K562 (cell line): ENCODE measurements around the gene CREG1. TPM values are rescaled to one million over a fixed set of nuclear protein-coding genes. Genes with fewer than 3 reads are reported as not detected.
A peak's percentile ranks its signal among the peaks of the same experiment; 100 is the strongest.

ENCODE experiments used
- ATAC-seq: fragments of 200-7000 bp; cut with Tn5 transposase; 3 replicates; pipeline ENCODE4 v1.9.1; 2020; ENCODE audit warnings: moderate library complexity
- BruUV-seq: library from RNA; stranded (reverse); fragments of 400-500 nt; replicated peaks from 2 replicates; lab custom pipeline; 2021; lab: Mats Ljungman, UMichigan
- CTCF ChIA-PET: fragments of 300-600 bp; formaldehyde crosslinking; extraction: SDS; loops from one replicate; lab custom pipeline; 2021; ENCODE audit warnings: low intra/inter-chr PET ratio; lab: Yijun Ruan, JAX
- POLR2A ChIA-PET: fragments of 300-600, 350-650 bp; sonication (Branson Sonifier 250); formaldehyde crosslinking; extraction: SDS; loops from one replicate; lab custom pipeline; 2021; ENCODE audit warnings: antibody characterized with exemption, inconsistent platforms; lab: Yijun Ruan, JAX
- DNase-seq, 4 experiments: peaks; one replicate each; pipeline versions ENCODE4 v3.0.0 to v3.0.0-alpha.2; 2011 to 2018; ENCODE audit warnings: low spot score in 3 of 4, mixed read lengths in 3 of 4; ENCODE audit errors: extremely low read depth in 1 of 4
- FAIRE-seq: peaks from 2 replicates; lab custom pipeline; 2011; peaks lifted over from hg19 to GRCh38; lab: Jason Lieb, UNC
- H2AFZ ChIP-seq: 2 replicates; pipeline ENCODE4 v1.6.0; 2011; ENCODE audit warnings: low read depth, low read length, control low read depth, inconsistent platforms
- H3K27ac ChIP-seq: fragments of 200-600 bp; 3 replicates; pipeline ENCODE4 v1.8.0; 2011; ENCODE audit warnings: low read depth, mild to moderate bottlenecking, control low read depth, inconsistent platforms, low read length, moderate library complexity, mixed read lengths; ENCODE audit errors: extremely low read depth
- H3K27me3 ChIP-seq, 2 experiments: fragments of 300-600 bp in 1 of 2; 2 replicates in 1 of 2; 3 replicates in 1 of 2; pipeline versions ENCODE4 v1.6.0 to v1.8.0; 2011; ENCODE audit warnings: inconsistent platforms in 2 of 2, low read length in 2 of 2, mild to moderate bottlenecking in 1 of 2, mixed read lengths in 1 of 2, moderate library complexity in 1 of 2; ENCODE audit not compliant: control insufficient read depth in 2 of 2, insufficient read depth in 2 of 2
- H3K36me3 ChIP-seq: fragments of 300-600 bp; 3 replicates; pipeline ENCODE4 v1.8.0; 2011; ENCODE audit warnings: mild to moderate bottlenecking, low read length, inconsistent platforms; ENCODE audit not compliant: control insufficient read depth, insufficient read depth
- H3K4me1 ChIP-seq, 2 experiments: fragments of 200-600 bp in 1 of 2; replicated peaks in 1 of 2; 2 replicates in 1 of 2; 3 replicates in 1 of 2; pipeline versions ENCODE4 v1.5.1 to v1.8.0; 2011; ENCODE audit warnings: inconsistent platforms in 2 of 2, low read length in 2 of 2, mild to moderate bottlenecking in 1 of 2, mixed read lengths in 1 of 2, moderate library complexity in 1 of 2; ENCODE audit not compliant: control insufficient read depth in 2 of 2, insufficient read depth in 2 of 2
- H3K4me2 ChIP-seq: 2 replicates; pipeline ENCODE4 v1.6.1; 2011; ENCODE audit warnings: low read length, control low read depth, inconsistent platforms, mixed read lengths; ENCODE audit not compliant: insufficient read depth
- H3K4me3 ChIP-seq: fragments of 200-600 bp; sonication (generic), shearing (Covaris generic); 2 replicates; pipeline ENCODE4 v1.5.1; 2016; ENCODE audit warnings: control low read depth, inconsistent platforms
- H3K79me2 ChIP-seq: fragments of 200-600 bp; 3 replicates; pipeline ENCODE4 v1.8.0; 2011; ENCODE audit warnings: low read length, inconsistent platforms; ENCODE audit not compliant: control insufficient read depth, insufficient read depth
- H3K9ac ChIP-seq, 2 experiments: 2 replicates each; pipeline versions ENCODE4 v1.6.0 to v1.6.1; 2011; ENCODE audit warnings: low read depth in 2 of 2, low read length in 2 of 2, control low read depth in 1 of 2, inconsistent platforms in 1 of 2, mild to moderate bottlenecking in 1 of 2, mixed read lengths in 1 of 2; ENCODE audit not compliant: insufficient read depth in 1 of 2
- H3K9me1 ChIP-seq: one replicate; pipeline ENCODE4 v1.6.0; 2011; ENCODE audit warnings: inconsistent platforms, mild to moderate bottlenecking, low read length, moderate library complexity; ENCODE audit not compliant: control insufficient read depth, insufficient read depth
- H3K9me3 ChIP-seq: replicated peaks from 2 replicates; pipeline ENCODE4 v1.5.1; 2011; ENCODE audit warnings: low read depth, low read length, inconsistent platforms; ENCODE audit not compliant: control insufficient read depth, insufficient read depth
- H4K20me1 ChIP-seq: replicated peaks from 2 replicates; pipeline ENCODE4 v1.6.1; 2011; ENCODE audit warnings: low read length, inconsistent platforms, mixed read lengths; ENCODE audit not compliant: control insufficient read depth, insufficient read depth
- BRF1 ChIP-seq: IDR thresholded peaks from 3 replicates; pipeline ENCODE4 v1.6.1; 2011; ENCODE audit warnings: borderline replicate concordance, mild to moderate bottlenecking; ENCODE audit not compliant: insufficient read length; ENCODE audit errors: extremely low read depth
- CTCF ChIP-seq, 3 experiments: IDR thresholded peaks in 2 of 3; conservative IDR thresholded peaks in 1 of 3; 2 replicates each; pipeline ENCODE4 v1.5.1; 2011 to 2012; ENCODE audit warnings: low read length in 3 of 3, mild to moderate bottlenecking in 3 of 3, control low read depth in 2 of 3, improper control_type of control experiment in 1 of 3, inconsistent platforms in 1 of 3, low read depth in 1 of 3, mixed read lengths in 1 of 3, moderate library complexity in 1 of 3; ENCODE audit not compliant: insufficient read depth in 2 of 3
- GMEB1 ChIP-seq: fragments of 250-450 bp; sonication (Bioruptor Pico); IDR thresholded peaks from 2 replicates; pipeline ENCODE4 v1.4.0; 2020; ENCODE audit warnings: mild to moderate bottlenecking
- HMBOX1 ChIP-seq: sonication (generic); IDR thresholded peaks from 2 replicates; pipeline ENCODE4 v1.6.1; 2016
- RAD21 ChIP-seq, 2 experiments: fragments of 250-450 bp in 1 of 2; fragments of 450-650 bp in 1 of 2; sonication (Bioruptor Pico) in 1 of 2; formaldehyde crosslinking in 1 of 2; IDR thresholded peaks in 1 of 2; conservative IDR thresholded peaks in 1 of 2; 2 replicates each; pipeline versions ENCODE4 v1.4.0 to v1.8.0; 2020 to 2022; ENCODE audit warnings: mild to moderate bottlenecking in 2 of 2, moderate library complexity in 1 of 2
- REST ChIP-seq, 2 experiments: fragments of 450-650 bp; formaldehyde crosslinking in 1 of 2; IDR thresholded peaks; 2 replicates each; pipeline versions ENCODE4 v1.4.0 to v1.6.1; 2014 to 2020; ENCODE audit warnings: mild to moderate bottlenecking in 2 of 2, borderline replicate concordance in 1 of 2, low read depth in 1 of 2
- ZNF174 ChIP-seq: fragments of 250-450 bp; sonication (Bioruptor Pico); IDR thresholded peaks from 2 replicates; pipeline ENCODE4 v1.4.0; 2020; ENCODE audit warnings: mild to moderate bottlenecking
- ZSCAN29 ChIP-seq: fragments of 450-650 bp; IDR thresholded peaks from 2 replicates; pipeline ENCODE4 v1.6.1; 2017
- in situ Hi-C: fragments of 300-500 bp; cut with MboI; formaldehyde crosslinking; loops from 4 replicates; pipeline ENCODE4 v1.15.0; 2018; ENCODE audit warnings: inconsistent platforms, mixed read lengths
- intact Hi-C: fragments of 100-400 bp; cut with micrococcal nuclease; formaldehyde crosslinking; loops from 2 replicates; pipeline ENCODE4 v1.14.2; 2022
- polyA plus RNA-seq, 8 experiments: library from polyadenylated mRNA; depleted of rRNA in 4 of 8; stranded (reverse) in 5 of 8; unstranded in 3 of 8; fragments of >200 nt; fragmentation: Nextera tagmentation in 2 of 8; fragmentation: Illumina TruSeq in 1 of 8; extraction: Ambion mirVana in 2 of 8; extraction: Trizol in 1 of 8; gene quantifications; 2 replicates each; pipeline versions ENCODE4 v1.2.1 to v1.2.3, GENCODE V29; 2011 to 2014; ENCODE audit warnings: inconsistent platforms in 1 of 8, missing spikeins in 1 of 8
- total RNA-seq, 7 experiments: library from RNA; depleted of rRNA in 6 of 7; stranded (reverse); fragments of >200 nt in 6 of 7; fragmentation: Illumina TruSeq in 2 of 7; extraction: Trizol in 2 of 7; gene quantifications; 2 replicates each; pipeline versions ENCODE4 v1.2.1 to v1.2.3, GENCODE V29; 2011 to 2021; ENCODE audit warnings: low replicate concordance in 1 of 7

CREG1 gene
- total and polyA plus RNA-seq, 9 of the 15 experiments (the other 6 are each of a cell fraction or from before 2014, with no cell fraction given): 45.7 to 272 (median 161) TPM

- ChIA-PET POLR2A (no interaction called here), CTCF (interaction anchor here (0.7 kb wide), 2 partner anchors 27 to 167 kb away, joined by 3 read pairs; no protein-coding TSS in a partner anchor)
- in situ Hi-C loops: no loop called here
- Histone ChIP-seq H3K4me3 (no peak overlapping the region), H3K9me1 (no peaks in the 10 kb centered on the region), H3K9ac (no peak overlapping the region), H3K27ac (no peak overlapping the region), H2AFZ (no peak overlapping the region), H3K4me2 (no peak overlapping the region), H3K27me3 (no peaks in the 10 kb centered on the region), H3K36me3 (no peaks in the 10 kb centered on the region), H3K4me1 (peaks cover 9 to 12% of the 10 kb centered on the region in 2 experiments; a peak in 4 of 5 replicates), H3K79me2 (no peaks in the 10 kb centered on the region), H3K9me3 (no peaks in the 10 kb centered on the region), H4K20me1 (no peaks in the 10 kb centered on the region)
- FAIRE-seq (no peak), DNase-seq (peak in 1 of 4 experiments; percentile 33), ATAC-seq (no peak)
- BruUV-seq: no TSS peak
- intact Hi-C loops: loop anchor here (2.0 kb wide), 1 partner anchor 36 kb away; no protein-coding TSS in a partner anchor
- TF ChIP-seq BRF1: no peak
- no peak for TF ChIP-seq ZSCAN29
- peak; percentile 17 to 69; a peak in 3 of 4 replicates for TF ChIP-seq RAD21 (CRISPR knock-in tag; conservative IDR thresholded peaks at IDR 0.05 in 1 of 2, IDR thresholded peaks at IDR 0.05 in 1 of 2)
- TF ChIP-seq CTCF (IDR thresholded peaks at IDR 0.05 in 2 of 3, conservative IDR thresholded peaks at IDR 0.05 in 1 of 3; ENCODE audit: insufficient read depth in 2 of 3, low read depth in 1 of 3, low read length in 3 of 3): peak; percentile 32 to 46 (median 38); a peak in 3 of 6 replicates
- TF ChIP-seq ZNF174 (CRISPR knock-in tag): no peak
- TF ChIP-seq GMEB1 (CRISPR knock-in tag): no peak
- TF ChIP-seq HMBOX1: peak; percentile 36; the same call in 1 of the 2 replicates
- peak; percentile 61; the same call in 1 of the 2 replicates for TF ChIP-seq REST (IDR thresholded peaks at IDR 0.05; ENCODE audit: borderline replicate concordance)
- no peak for TF ChIP-seq REST (CRISPR knock-in tag; IDR thresholded peaks at IDR 0.05; ENCODE audit: low read depth)
These were observed 32.8 kb downstream of the CREG1 start for GRCh38 chr1:167520711-167521206.
